AG09319 (cell line): ENCODE measurements around the gene GLIPR2.
"Not testable (repeated sequence)": the region's sequence is repeated elsewhere in the genome, so short reads cannot be mapped to it uniquely, and the experiment has no call there.

Experiments used
- DNase-seq: peaks from one replicate; pipeline ENCODE4 v3.0.0-alpha.2; 2010; ENCODE audit warnings: low read depth; ENCODE audit errors: extremely low read depth
- CTCF ChIP-seq: IDR thresholded peaks from 2 replicates; pipeline ENCODE4 v1.5.1; 2011; ENCODE audit warnings: low read depth, mild to moderate bottlenecking, inconsistent platforms, low read length, moderate library complexity

The GLIPR2 gene

GRCh38 chr9:36177571-36177970, 41.0 kb downstream of the GLIPR2 start:
- no peak for DNase-seq
- no peak for TF ChIP-seq CTCF

GRCh38 chr9:36180243-36180642, 43.7 kb downstream of the GLIPR2 start:
- DNase-seq: not testable (repeated sequence)

- DNase-seq: no peak
- TF ChIP-seq CTCF: no peak
Measured at GRCh38 chr9:36187414-36187813, 50.9 kb downstream of the GLIPR2 start.

- no peak for DNase-seq
- TF ChIP-seq CTCF: no peak
Measured at GRCh38 chr9:36188212-36188611, 51.7 kb downstream of the GLIPR2 start.

- no peak for DNase-seq
- TF ChIP-seq CTCF: no peak
Measured at GRCh38 chr9:36189976-36190375, 53.4 kb downstream of the GLIPR2 start.

GRCh38 chr9:36190388-36191289, 54.1 kb downstream of the GLIPR2 start, which contains the start of gene CLTA:
Gene CLTA (plus strand): TSS chr9:36190921. CDS start chr9:36191057, 136 bp downstream.
- peak; percentile 94 for DNase-seq
- TF ChIP-seq CTCF: peak; percentile 64

- TF ChIP-seq CTCF: no peak
- no peak for DNase-seq
Measured at GRCh38 chr9:36191290-36191645, 54.7 kb downstream of the GLIPR2 start.

- TF ChIP-seq CTCF: no peak
- DNase-seq: no peak
Measured at GRCh38 chr9:36191686-36192085, 55.2 kb downstream of the GLIPR2 start.
